ACC112 (cell line): ENCODE measurements around the gene TOR1A.
"Not testable (repeated sequence)": the region's sequence is repeated elsewhere in the genome, so short reads cannot be mapped to it uniquely, and the experiment has no call there.

ENCODE experiments used
- H2AFZ ChIP-seq: fragments of 200-600 bp; sonication (generic); one replicate; pipeline ENCODE4 v1.6.0; 2017; ENCODE audit warnings: antibody characterized with exemption, low read length; ENCODE audit not compliant: unreplicated experiment
- H3K27ac ChIP-seq: fragments of 200-600 bp; sonication (generic); 2 replicates; pipeline ENCODE4 v1.5.1; 2014; ENCODE audit warnings: low read depth, mild to moderate bottlenecking, antibody characterized with exemption, low read length, moderate library complexity
- H3K27me3 ChIP-seq: fragments of 200-600 bp; sonication (generic); 2 replicates; pipeline ENCODE4 v1.6.1; 2014; ENCODE audit warnings: mild to moderate bottlenecking, antibody characterized with exemption, low read length, moderate library complexity, mixed read lengths; ENCODE audit not compliant: insufficient read depth
- H3K36me3 ChIP-seq: fragments of 200-600 bp; sonication (generic); 2 replicates; pipeline ENCODE4 v1.6.1; 2016; ENCODE audit warnings: mild to moderate bottlenecking, antibody characterized with exemption, low read length, moderate library complexity, mixed read lengths; ENCODE audit not compliant: insufficient read depth
- H3K4me1 ChIP-seq: fragments of 200-600 bp; sonication (generic); one replicate; pipeline ENCODE4 v1.6.1; 2016; ENCODE audit warnings: low read length, mixed read lengths; ENCODE audit not compliant: insufficient read depth, unreplicated experiment, control insufficient read depth
- H3K4me3 ChIP-seq: fragments of 200-600 bp; sonication (generic); 2 replicates; pipeline ENCODE4 v1.5.1; 2014; ENCODE audit warnings: mild to moderate bottlenecking, low read depth, low read length
- H3K79me2 ChIP-seq: fragments of 200-600 bp; sonication (generic); one replicate; pipeline ENCODE4 v1.6.0; 2016; ENCODE audit warnings: low read length; ENCODE audit not compliant: control insufficient read depth, unreplicated experiment, insufficient read depth

TOR1A gene

GRCh38 chr9:129781981-129782380 is 42.0 kb downstream of the TOR1A start:
- H3K4me1 ChIP-seq, result peaks cover 7% of the 10 kb centered on the region
- no peaks in the 10 kb centered on the region for H3K36me3 ChIP-seq
- no peaks in the 10 kb centered on the region for H3K79me2 ChIP-seq
- H2AFZ ChIP-seq, result no peak overlapping the region
- H3K27me3 ChIP-seq, result peaks cover 2% of the 10 kb centered on the region; the same call in 1 of the 2 replicates
- no peak overlapping the region for H3K4me3 ChIP-seq
- no peak overlapping the region for H3K27ac ChIP-seq

GRCh38 chr9:129781131-129781530 is 42.8 kb downstream of the TOR1A start:
- no peak overlapping the region for H2AFZ ChIP-seq
- no peak overlapping the region for H3K4me3 ChIP-seq
- H3K27me3 ChIP-seq, result no peaks in the 10 kb centered on the region
- no peak overlapping the region for H3K27ac ChIP-seq
- no peaks in the 10 kb centered on the region for H3K79me2 ChIP-seq
- no peaks in the 10 kb centered on the region for H3K36me3 ChIP-seq
- peaks cover 15% of the 10 kb centered on the region for H3K4me1 ChIP-seq

DNA sequence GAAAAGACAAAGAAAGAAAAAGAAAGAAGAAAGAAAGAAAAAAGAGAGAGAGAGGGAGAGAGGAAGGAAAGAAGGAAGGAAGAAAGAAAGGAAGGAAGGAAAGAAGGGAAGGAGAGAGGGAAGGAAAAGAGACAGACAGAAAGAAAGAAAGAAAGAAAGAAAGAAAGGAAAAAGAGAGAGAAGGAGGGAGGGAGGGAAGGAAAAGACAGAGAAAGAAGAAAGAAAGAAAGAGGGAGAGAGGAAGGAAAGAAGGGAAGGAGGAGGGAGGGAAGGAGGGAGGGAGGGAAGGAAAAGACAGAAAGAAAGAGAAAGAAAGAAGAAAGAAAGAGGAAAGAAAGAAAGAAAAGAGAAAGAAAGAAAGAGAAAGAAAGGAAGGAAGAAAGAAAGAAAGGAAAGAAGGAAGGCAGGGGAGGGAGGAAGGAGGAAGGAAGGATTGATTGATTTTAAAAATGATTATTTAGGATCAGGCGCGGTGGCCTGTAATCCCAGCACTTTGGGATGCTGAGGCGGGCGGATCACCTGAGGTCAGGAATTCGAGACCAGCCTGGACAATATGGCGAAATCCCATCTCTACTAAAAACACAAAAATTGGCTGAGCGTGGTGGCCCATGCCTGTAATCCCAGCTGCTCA is 44.3 kb downstream of the TOR1A start:
- Histone ChIP-seq H2AFZ (no peak overlapping the region), H3K4me1 (peaks cover 15% of the 10 kb centered on the region), H3K4me3 (no peak overlapping the region), H3K27me3 (no peaks in the 10 kb centered on the region), H3K27ac (no peak overlapping the region), H3K79me2 (no peaks in the 10 kb centered on the region), H3K36me3 (no peaks in the 10 kb centered on the region)

DNA sequence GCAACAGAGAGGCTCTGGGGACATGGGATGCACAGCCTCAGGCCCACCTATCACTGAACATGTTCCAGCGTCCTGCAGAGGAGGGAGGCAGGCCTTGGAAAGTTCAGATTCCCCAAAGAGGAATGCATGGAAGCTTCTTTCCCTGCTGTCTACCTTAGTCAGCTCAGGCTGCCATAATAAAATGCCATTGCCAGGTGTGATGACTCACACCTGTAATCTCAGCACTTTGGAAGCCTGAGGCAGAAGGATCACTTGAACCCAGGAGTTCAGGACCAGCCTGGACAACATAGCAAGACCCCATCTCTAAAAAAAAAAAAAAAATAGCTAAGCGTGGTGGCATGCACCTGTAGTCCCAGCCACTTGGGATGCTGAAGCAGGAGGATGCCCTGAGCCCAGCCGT is 45.5 kb downstream of the TOR1A start:
- no peaks in the 10 kb centered on the region for H3K36me3 ChIP-seq

GRCh38 chr9:129777769-129778130 is 46.2 kb downstream of the TOR1A start:
- Histone ChIP-seq H3K4me3 (no peak overlapping the region), H3K36me3 (no peaks in the 10 kb centered on the region), H3K4me1 (peaks cover 26% of the 10 kb centered on the region), H3K79me2 (no peaks in the 10 kb centered on the region), H3K27me3 (no peaks in the 10 kb centered on the region), H2AFZ (peak overlapping the region; percentile 8), H3K27ac (peak overlapping the region; percentile 82)

More for the DNA sequence above, 45.5 kb downstream of the TOR1A start:
- Histone ChIP-seq H3K4me3 (no peak overlapping the region), H3K4me1 (peaks cover 22% of the 10 kb centered on the region), H3K79me2 (no peaks in the 10 kb centered on the region), H2AFZ (no peak overlapping the region), H3K27me3 (no peaks in the 10 kb centered on the region), H3K27ac (no peak overlapping the region)

DNA sequence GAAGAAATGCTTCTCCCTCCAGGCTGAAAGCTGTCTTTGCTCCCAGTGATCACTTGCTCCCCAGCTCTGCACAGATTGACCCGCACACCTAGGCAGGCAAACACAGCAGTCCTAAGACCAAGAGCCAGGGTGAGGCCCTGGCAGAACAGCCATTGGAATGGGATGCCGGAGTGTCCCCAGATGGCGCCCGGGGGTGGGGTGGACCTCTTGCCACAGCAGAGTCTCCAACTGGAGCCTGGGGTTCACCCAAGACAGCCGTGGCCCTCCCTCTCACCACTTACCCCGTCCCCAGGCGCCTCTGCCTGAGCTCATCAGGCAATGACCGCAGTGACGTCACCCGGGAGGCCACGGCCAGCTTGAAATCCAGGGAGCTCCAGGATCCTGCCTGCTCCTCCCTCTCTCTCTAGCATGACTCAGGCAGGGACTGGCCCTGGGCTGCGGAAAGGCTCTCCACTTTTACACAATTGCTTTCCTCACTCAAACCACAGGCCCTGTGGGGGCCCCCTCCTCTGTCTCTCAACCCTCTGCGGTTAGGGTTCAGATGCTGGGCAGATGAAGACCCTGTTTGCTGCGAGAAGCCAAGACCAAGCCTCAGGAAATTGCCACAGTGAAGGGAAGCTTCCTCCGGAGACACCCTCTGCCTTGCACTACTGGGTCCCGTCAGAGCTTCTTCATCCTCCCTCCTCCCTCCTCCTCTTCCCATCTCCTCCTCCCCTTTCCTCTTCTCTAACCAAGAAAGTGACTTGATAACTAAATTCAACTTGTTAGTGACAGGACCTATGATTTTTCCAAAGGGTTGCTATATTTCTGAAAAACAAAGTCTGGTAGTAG is 46.8 kb downstream of the TOR1A start:
- peak overlapping the region; percentile 89 for H3K27ac ChIP-seq
- H3K4me1 ChIP-seq, result peaks cover 26% of the 10 kb centered on the region
- H3K79me2 ChIP-seq, result no peaks in the 10 kb centered on the region
- peak overlapping the region; percentile 43 for H3K4me3 ChIP-seq
- peak overlapping the region; percentile 54 for H2AFZ ChIP-seq
- no peaks in the 10 kb centered on the region for H3K27me3 ChIP-seq
- no peaks in the 10 kb centered on the region for H3K36me3 ChIP-seq

- Histone ChIP-seq H3K79me2 (no peaks in the 10 kb centered on the region), H2AFZ (peak overlapping the region; percentile 54), H3K27ac (peak overlapping the region; percentile 89), H3K4me3 (peak overlapping the region; percentile 43), H3K4me1 (peaks cover 26% of the 10 kb centered on the region), H3K36me3 (no peaks in the 10 kb centered on the region), H3K27me3 (no peaks in the 10 kb centered on the region)
Measured at GRCh38 chr9:129776566-129776937, 47.4 kb downstream of the TOR1A start.

DNA sequence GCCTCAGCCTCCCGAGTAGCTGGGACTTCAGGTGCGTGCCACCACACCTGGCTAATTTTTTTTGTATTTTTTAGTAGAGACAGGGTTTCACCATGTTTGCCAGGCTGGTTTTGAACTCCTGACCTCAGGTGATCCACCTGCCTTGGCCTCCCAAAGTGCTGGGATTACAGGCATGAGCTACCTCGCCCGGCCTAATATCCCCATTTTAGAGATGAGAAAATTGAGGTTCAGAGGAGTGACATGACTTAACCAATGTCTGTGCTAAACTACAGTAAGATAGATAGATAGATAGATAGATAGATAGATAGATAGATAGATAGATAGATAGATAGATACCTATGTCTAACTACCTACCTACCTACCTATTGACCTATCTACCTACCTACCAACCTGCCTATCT is 47.8 kb downstream of the TOR1A start:
- H3K27ac ChIP-seq, result peak overlapping the region; percentile 89
- H3K79me2 ChIP-seq, H3K27me3 ChIP-seq, H3K36me3 ChIP-seq, H2AFZ ChIP-seq, H3K4me3 ChIP-seq: not testable (repeated sequence)
- H3K4me1 ChIP-seq, result peaks cover 26% of the 10 kb centered on the region

DNA sequence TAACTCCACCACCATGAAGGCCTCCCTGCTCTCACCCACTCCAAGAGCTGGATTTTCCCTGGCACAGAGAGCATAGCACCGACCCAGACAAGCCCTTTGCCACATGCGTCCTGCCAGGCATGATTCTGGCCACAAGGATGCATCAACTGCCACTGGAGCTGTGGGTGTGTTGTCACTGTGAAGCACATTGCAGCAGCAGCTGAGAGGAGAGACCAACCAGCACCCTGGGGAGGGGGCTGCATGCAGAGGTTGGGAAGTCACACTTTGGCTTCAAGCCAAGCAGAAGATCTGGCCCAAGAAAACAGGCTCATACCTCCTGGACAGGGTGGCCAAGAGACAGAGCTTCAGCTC is 48.5 kb downstream of the TOR1A start:
- no peaks in the 10 kb centered on the region for H3K36me3 ChIP-seq
- no peak overlapping the region for H2AFZ ChIP-seq
- H3K4me3 ChIP-seq, result no peak overlapping the region
- H3K79me2 ChIP-seq, result no peaks in the 10 kb centered on the region
- no peak overlapping the region for H3K27ac ChIP-seq
- H3K27me3 ChIP-seq, result no peaks in the 10 kb centered on the region
- H3K4me1 ChIP-seq, result peaks cover 26% of the 10 kb centered on the region

DNA sequence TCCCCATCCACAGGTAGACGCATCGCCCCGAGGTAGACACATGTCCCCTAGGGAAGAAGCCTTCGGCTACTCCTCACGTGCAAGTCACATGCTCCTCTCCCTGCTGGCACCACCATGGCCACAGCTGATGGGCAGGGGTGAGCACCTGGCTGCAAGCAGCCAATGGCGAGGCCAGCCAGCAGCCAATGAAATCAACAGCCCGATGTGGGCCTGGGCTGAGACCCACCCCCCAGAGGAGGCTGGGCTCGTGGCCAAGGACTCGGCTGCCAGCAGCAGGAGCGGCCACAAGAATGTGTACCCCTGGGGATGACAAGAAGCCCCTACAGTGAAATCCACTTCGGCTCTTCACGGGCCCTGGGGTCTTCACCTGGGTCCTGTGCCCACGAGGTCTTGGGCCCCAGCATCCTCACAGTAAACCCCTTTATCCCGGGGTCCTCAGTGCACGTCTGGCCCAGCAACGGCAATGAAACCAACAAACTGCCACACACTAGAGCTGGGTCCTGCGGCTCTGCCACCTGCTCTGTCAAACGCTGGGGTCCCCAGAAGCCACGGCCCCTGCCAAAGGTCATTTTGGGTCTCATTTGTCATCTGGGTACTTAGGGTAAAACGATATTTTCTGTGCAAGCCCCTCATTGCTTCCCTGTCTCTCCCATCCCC is 49.0 kb downstream of the TOR1A start:
- Histone ChIP-seq H3K4me1 (peaks cover 26% of the 10 kb centered on the region), H3K27ac (no peak overlapping the region), H3K36me3 (no peaks in the 10 kb centered on the region)

More for the DNA sequence above, 49.0 kb downstream of the TOR1A start:
- H3K79me2 ChIP-seq, result no peaks in the 10 kb centered on the region
- no peak overlapping the region for H2AFZ ChIP-seq
- H3K27me3 ChIP-seq, result no peaks in the 10 kb centered on the region
- no peak overlapping the region for H3K4me3 ChIP-seq
